HG03457 (cell line): Measurements from ENCODE around the gene FBP1.

ENCODE experiments used
- ATAC-seq: cut with Tn5 transposase; IDR thresholded peaks from one replicate; pipeline ENCODE4 v1.9.1; 2021; ENCODE audit warnings: moderate number of reproducible peaks; ENCODE audit not compliant: unreplicated experiment

FBP1 gene

DNA sequence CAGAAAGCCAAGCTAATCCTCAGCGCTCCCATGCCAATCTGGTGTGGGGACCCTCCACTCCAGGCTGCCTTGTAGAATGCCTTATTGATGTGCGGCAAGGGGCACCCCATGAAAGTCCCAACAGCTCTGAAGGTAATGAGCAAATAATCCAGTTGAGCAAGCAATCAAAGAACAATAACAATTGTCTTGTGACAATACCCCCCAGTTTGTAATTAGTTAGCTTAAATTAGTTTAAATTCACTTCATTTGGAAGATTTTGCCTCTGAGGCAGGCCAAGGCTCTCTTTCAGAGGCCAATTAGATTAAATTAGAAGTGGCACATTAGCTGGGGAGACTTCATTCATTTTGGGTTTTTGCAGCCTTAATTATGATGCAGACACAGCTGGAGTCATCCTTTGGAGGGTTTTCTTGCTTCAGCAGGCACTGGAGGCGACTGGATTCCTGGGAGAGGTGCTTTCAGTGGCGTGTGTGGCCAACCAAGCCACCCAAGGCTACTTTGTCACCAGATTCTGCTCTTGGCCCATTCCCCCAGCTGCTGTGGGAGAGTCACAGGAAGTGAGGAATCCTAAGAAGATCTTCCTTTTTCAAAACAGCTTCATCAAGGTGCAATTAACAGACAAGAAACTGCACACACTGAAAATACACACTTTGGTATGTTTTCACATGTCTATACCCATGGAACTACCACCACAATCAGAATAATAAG is 17.9 kb upstream of the FBP1 start:
- ATAC-seq, result no peak

DNA sequence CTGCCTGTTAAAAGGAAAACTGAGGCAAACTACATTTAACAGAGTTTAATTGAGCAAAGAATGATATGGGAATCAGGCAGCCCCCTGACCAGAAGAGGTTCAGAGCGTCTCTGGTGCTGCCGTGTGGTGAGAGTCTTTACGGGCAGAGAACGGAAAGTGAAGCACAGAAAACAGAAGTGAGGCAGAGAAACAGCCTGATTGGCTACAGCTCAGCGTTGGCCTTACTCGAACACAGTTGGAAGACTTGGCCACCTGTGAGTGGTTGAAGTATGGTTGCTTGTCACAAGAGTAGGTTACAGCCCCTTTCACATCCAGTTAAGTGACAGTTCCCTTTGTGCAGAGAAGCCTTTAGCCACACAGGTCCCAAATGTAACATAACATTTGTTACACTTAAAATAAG is 16.9 kb upstream of the FBP1 start:
- ATAC-seq, result peak; percentile 86

DNA sequence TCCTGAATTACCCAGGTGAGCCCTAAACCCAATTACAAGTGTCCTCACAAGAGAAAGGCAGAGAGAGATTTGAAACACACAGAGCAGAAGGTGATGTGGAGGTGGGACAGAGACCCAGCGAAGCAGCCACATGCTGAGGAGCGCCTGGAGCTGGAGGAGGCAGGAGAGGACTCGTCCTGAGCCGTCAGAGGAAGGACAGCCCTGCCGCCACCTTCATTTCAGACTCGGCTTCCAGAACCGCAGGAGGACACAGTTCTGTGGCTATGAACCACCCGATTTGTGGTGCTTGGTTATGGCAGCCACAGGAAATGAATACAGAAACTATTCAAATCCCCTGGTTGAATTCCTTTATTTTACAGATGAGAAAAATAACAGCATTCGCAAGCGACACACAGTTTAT is 16.4 kb upstream of the FBP1 start:
- ATAC-seq, result no peak

DNA sequence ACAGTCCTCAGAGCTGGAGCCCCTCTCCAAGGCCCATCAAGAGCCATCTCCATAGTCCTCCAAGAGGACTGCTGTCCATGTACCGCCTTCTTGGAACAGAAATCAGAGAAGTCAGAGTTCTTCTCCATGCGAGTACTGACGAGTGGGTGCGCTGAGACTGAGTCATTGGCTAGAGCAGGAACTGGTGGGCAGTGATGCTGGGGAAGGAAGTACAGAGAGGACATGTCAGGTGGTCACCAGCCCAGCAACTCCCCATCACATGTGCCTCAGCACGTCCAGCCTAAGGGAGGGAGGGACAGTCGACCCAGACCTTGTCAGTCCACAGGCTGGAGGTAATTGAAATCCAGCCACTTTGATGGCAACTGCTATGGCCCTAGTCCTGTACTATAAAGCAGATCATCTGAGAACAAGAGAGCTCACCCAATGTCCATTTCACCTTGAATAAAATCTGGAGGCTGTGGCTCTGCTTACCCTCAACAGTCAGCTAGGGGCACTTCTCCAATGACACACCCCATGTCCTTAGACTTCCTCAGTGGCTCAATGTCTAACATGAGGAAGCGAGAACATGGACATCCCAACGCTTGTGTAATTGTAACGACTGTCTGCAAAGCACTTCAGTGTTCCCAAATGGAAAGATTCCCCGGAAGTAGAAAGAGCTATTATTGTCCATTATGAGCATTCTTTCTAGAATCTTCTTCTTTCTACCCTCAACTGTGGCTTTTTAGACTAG is 15.0 kb upstream of the FBP1 start:
- ATAC-seq, result no peak

DNA sequence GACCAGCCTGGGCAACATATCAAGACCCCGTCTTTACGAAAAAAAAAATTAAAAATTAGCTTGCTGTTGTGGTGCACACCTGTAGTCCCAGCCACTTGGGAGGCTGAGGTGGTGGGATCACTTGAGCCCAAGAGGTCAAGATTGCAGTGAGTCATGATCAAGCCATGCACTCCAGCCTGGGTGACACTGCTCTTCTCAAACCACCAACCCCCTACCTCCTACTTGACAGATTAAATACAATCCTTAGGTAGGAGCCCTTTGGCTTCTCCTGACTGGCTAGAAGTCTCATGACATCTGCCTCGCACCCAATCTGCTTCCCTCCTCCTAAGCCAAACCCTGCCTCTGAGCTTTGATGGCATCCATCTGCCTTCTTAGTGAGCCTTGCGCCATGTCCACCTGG is 11.6 kb upstream of the FBP1 start:
- no peak for ATAC-seq

DNA sequence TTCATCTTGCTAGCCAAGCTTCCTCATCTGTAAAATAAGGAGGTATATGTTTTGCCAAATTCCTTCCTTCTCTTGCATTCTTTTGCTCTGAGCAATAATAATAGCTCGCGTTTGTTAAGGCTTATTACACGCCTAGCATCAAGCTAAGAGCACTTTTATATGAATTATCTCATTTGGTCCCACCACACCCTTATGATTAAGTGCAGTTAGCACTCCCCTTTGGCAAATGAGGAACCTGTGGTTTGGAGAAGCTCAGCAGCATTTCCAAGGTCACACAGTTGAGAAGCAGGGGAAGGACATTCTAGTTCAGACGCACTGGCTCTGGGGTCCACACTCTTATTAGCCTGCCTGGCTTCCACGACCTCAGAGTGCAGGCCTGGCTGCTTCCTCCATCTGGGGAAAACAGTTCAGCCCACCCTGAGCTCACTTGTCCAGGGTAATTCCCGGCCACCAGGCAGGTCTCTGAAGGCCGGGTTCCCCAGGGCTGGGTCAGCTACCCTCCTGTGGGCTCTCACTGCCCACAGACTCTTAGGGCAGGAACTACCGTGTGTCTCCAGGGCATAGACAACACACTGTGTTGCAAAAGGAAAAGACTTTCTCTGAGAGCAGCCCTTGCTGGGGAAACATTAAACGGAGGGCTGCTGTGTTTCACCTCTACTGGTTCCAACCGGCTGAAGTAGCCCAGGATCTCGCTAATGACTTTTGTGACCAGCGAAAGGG is 9.9 kb upstream of the FBP1 start:
- no peak for ATAC-seq

DNA sequence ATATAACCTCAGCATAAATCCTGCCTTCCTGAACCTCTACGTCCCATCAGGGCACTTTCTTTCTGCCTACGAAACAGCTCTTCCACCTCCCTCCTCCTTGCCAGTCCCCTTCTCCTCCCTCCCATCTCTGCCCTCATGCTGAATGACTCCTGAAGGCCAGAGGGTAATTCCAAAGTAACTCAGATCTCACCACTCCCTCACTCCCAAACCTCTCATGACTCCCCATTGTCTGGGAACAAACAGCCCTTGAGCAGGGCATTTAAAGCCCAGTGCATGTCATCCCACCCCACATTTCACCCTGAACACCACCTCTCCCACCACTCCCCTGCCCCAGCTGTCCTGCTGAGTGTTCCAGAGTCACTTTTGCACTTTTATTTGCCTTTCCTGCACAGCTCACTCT is 8.9 kb upstream of the FBP1 start:
- no peak for ATAC-seq

DNA sequence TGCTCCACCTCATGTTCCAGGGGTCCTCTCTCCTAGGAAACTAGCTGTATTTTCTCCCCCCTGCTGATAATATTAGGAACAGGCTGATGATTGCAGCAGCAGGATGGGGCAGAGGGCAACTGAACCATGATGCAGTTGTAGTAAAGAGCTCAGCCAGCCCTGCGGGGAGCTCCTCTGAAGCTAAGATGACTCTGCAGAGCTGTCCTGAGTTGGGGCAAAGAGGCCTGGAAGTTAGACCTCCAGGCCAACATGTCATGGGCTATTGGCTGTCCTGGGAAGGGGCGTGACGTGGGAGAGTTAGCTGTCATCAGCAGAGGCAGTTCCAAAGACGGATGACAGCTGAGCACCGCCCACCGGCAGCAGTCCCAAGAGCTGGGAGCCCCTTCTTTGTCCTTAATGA is 6.6 kb upstream of the FBP1 start:
- no peak for ATAC-seq

DNA sequence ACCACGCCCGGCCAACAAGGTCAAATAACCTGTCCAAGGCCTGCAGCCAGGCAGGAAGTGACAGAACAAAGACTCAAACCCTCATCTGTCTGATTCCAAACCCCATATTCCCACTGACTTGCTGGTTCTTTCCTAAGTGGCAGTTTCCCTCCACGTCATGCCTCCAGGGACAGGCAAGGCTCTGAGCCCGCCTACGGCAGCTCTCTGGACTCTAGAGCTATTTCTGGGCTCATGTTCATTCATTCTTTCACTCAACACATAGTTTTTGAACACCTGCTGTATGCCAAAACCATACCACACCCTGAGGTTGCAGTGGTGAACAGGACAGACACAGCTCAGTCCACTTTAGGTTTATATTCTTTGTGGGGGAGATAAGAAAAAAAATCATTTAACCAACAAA is 5.2 kb upstream of the FBP1 start:
- no peak for ATAC-seq

DNA sequence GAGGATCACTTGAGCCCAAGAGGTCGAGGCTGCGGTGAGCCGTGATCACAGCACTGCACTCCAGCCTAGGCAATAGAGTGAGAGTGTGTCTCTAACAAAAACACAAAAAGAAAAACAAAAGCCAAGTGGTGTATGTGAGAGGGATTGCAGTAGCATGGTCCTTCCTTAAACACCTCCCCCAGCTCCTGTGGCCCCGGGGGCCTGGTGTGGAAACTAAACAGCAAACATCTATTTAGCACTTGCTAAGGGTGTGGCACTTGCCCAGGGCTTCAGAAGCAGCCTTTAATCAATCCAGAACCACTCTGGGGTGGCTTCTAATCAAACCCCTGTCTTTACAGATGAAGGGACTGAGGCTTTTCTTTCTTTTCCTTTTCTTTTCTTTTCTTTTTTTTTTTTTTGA is 4.4 kb upstream of the FBP1 start:
- ATAC-seq, result no peak

DNA sequence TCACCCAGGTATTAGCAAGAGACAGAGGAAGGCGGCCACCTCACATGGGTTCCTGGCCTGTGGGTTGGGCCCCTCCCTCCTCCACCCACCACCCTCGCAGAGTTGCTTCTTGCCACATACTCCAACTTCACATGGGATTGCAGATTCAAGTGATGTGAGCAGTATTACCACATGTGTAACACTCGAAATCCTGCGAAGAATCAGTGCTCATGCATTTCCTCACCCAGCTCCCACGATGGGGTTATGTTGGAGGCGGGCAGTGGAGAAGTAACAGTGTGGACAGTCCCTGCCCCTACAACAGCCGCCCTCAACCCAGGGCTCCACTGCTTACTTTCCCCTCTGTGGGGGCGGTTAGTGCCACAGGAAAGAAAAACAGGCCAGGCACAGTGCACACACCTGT is 3.9 kb upstream of the FBP1 start:
- no peak for ATAC-seq

DNA sequence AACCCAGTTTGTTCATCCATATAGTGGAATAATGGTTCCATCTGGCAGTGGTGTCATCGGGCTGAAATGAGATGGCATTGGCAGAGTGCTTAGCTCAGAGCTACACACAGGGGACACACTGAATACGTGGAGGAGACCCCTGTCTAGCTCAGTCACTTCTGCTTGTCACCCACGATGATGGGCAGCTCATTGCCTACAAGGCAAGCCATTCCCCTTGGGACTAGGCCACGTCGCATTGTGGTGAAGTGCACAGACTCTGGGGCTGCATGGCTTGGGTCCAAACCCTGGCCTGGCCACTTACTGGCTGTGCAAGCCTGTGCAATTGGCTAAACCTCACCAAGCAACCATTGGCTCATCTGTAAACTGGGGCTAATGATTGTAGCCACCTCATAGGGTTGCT is 3.2 kb upstream of the FBP1 start:
- ATAC-seq, result no peak

DNA sequence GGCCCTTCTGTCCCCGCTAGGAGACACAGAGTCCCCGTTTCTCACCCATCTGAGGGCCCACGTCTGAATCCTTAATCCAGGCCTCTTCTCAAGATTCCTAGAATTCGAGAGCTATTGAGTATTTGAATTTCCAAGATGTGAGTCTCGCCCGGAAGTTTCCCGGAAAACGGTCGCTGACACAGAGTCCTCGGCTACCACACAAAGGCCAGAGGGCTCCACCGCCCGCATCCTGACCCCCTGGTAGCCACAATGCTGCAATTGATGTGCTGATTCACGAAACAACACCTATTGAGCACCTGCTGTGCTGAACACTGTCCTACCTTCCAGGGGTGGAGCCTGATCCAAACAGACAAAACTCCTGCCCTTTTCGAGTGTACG is 670 bp upstream of the FBP1 start:
- no peak for ATAC-seq

DNA sequence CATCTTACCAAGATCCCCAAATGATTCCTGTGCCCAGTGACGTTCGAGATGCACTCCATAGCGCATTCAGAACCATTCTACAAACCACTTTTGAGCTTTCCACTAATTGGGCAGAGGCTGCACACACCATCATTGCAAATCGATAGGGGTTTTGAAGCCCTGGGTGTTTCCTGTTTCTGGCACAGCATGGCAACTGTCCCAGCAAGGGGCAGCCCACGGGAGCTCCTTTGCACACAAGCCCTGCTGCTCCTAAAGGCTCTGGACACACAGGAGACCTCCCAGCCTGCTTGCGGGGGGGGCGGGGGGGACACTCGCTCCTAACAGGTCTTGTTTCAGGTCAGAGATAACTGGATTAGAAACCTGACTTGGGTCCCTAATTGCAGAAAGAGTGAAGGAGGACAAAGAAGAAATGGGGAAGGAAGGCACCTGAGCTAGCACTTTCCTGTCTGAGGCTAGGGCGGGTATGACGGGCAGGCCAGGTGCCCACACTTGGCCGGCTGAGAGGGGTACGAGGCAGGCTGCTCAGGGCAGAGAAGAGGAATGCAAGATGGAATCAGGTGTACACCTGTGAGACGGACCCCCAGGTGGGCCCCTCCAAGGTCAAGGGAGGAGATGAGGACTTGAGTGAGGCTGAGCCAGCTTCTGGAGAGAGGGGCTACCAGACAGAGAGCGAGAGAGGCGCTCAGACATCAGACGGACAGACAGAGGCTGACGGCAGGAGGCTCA is 820 bp downstream of the FBP1 start:
- no peak for ATAC-seq

DNA sequence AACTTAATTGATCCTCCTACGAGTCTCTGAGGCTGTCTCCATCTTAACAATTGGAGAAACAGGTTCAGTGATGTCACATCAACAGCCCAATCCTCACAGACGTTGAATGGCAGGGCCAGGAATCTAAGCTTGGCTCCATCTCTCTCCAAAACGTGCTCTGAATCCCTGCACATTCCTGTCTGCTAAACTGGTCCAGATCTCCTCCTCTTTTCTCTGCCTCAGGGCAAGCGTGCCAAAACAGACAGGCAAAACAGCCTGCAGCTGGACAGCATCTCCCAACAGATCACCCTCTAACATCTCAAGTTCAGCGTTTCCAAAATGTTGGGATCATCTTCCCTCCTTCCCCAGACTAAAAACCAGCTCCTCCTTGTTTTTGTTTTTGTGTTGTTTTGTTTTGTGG is 6.6 kb downstream of the FBP1 start:
- no peak for ATAC-seq

DNA sequence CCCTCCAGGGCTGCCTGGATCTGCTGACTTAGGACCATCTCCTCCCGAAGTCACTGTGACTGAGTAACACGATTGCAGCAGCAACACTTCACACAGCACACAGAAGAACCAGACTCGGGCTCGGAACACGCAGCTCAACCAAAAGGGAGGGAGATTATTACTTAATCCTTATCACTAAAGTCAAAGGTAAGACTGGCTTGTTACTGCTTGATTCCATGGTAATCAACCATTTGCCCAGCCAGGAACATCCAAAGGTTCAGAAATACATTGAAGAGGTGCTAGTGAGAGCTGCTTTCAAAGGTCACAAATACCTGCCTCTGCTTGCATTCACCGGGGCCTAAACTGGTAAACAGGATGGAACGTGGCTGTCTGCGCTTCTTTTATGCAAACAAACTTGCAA is 7.7 kb downstream of the FBP1 start:
- ATAC-seq, result no peak

DNA sequence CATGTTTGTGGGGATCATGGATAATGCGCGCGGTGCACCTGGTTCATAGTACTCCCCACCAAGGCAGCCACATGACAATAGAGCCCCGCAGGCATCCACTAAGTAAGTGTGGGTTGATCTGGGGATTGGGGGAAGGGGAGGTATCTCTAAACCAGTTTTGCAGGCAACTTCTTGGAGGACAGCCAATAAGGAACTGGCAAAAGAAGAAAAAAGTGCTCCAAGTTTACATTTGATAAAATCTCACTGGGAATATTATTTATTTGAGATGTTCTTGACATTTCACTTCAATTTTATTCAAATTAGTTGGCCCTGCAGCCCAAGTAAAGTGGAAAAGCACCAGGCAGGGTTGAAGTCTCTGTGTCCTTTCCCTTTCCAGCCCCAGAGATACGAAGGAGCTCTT is 8.5 kb downstream of the FBP1 start:
- no peak for ATAC-seq

DNA sequence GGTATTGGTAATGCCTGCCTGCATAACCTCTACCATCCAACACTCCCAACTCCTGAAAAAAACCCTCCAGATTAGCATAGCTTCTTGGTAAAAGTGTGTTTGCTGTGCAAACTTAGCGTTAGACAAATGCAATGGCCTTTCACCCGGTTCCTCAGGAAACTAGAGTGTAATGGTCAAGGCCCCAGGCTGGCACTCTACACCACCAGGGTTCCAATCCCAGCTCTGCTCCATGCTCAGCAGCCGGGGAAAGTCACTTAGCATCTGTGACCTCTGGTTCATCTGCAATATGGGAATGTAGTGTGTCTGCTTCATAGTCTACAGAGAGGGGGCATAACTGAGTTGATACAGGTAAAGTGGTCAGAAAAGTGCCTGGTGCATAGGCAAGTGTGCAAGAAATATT is 9.0 kb downstream of the FBP1 start:
- ATAC-seq, result no peak

DNA sequence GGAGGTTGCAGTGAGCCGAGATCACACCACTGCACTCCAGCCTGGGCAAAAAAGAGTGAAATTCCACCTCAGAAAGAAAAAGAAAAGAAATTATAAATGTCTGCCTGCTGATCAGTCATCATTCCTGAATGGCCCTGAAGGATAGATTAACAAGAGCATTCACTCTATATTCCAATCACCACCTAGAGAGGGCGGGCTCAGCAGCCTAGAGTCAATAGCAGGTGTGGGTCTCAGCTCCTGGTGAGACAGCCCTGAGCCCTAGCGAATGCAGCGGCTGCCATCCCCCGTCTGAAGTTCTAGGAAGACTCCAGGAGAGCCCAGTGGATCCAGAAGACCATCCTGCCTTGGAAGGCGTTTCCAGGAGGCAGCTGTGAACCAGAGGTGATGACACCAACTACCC is 12.0 kb downstream of the FBP1 start:
- no peak for ATAC-seq

DNA sequence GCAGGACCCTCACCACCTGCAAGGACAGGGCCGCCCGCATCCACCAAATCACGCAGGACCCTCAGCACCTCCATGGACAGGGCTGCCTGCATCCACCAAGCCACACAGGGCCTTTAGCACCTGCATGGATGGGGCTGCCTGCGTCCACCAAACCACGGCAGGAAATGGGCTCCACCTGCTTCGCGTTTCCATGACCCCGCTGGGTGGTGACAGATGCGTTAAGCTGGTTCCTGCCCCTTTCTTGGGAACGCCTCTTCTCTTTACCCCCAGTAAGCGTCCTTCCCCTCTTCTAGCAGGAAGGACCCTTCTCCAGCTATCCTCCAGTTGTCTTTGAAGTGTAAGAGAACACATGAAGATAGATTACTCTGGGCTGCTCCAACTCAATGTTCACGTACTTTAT is 13.5 kb downstream of the FBP1 start:
- ATAC-seq, result no peak

DNA sequence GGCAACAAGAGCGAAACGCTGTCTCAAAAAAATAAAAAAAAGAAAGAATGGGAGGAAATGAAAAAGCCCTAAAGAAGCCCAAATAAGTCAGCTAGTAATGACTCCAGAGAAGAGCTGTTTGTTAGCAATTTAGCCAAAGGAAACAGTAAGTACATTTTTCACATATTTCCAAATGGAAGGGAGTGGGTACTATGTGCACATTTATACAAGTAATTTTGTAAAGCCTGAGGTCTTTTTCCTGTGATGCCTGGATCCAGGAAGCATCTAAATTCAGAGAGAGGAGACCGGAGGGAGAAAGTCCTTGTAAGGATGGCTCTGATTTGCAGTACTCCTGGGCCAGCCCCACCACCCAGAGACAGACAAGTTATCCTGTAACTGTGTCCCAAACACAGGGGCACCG is 14.7 kb downstream of the FBP1 start:
- ATAC-seq, result no peak

DNA sequence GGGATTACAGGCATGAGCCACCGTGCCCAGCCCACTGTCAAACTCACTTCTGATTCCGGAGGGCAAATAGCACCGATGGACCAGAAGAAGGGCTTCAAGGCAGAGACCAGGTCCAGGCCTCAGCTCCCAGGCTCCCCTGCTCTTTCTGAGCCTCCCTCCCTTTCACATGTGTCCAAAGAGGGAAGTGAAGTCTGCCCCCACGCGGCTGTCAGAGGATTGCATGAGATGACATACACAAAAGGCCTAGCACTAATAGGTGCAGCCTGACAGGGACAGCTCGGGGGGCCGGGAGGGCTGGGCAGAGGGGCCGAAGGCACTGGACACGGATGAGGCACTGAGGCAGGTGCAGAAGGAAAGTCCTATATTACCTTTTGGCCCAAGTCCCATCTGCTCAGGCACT is 16.1 kb downstream of the FBP1 start:
- no peak for ATAC-seq
